Heart left ventricle (tissue), 13 donors: ENCODE measurements around the gene UTS2.

Experiments
- POLR2A ChIP-seq, 2 donors: fragments of 450-650 bp; IDR thresholded peaks; one replicate each; pipeline ENCODE4 v1.6.1; 2017; ENCODE audit warnings: antibody characterized with exemption in 2 of 2, mild to moderate bottlenecking in 2 of 2, moderate library complexity in 2 of 2
- TF ChIP-seq, protein P1 (sequence below), 12 donors: fragments of 200-600 bp; sonication (generic) in 4 of 12; IDR thresholded peaks; one replicate each; pipeline versions ENCODE4 v1.5.0 to v1.8.0; 2018 to 2022; ENCODE audit warnings: antibody characterized with exemption in 12 of 12, mild to moderate bottlenecking in 5 of 12
- donor health status: ischemic (EF 13 %, LVEDD 7.1; RV severe dilation, severe dysfunction).
- donor health status: DM: no; HTN: yes; CAD: no.
- donor health status: DM: no; HTN: no; CAD: no.
- donor health status: ischemic (EF 25% LVEDD 6.9; RV normal size, moderate dysfunction).
- donor health status: ischemic (EF 25% LVEDD 5.7; RV mildly dilated, moderate dysfunction).
- donor health status: ischemic (EF 35%, LVEDD 5.7; RV mildly dilated, moderate dysfunction).
- donor health status: nonischemic (EF 11% LVEDD 7.7; RV severe dilation, severe dysfunction).
- donor health status: DM: yes; HTN: yes; CAD: no.
- donor health status: PGD.
- donor health status: ischemic (EF 29% LVEDD 5.4; RV normal size, mild dysfunction).
- donor health status: nonischemic (EF 23%, LVEDD 6.1; RV moderate dilation, normal function).

DNA sequence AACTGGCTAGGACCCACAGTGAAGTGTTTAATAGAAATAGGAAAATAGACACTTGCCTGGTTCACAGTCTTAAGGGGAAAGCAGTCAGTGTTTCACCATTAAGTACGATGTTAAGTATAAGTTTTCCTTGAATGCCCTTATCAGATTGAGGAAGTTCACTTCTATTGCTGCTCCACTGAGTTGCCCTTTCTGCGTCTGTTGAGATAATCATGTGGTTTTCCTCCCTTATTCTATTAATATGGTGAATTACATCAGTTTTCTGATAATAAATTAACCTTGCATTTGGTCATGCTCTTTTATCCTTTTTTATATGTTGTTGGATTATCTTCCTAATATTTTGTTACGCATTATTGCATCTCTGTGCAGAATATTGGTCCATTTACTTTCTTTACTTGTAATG, 21.4 kb downstream of the UTS2 start:
- TF ChIP-seq, protein P1, sequence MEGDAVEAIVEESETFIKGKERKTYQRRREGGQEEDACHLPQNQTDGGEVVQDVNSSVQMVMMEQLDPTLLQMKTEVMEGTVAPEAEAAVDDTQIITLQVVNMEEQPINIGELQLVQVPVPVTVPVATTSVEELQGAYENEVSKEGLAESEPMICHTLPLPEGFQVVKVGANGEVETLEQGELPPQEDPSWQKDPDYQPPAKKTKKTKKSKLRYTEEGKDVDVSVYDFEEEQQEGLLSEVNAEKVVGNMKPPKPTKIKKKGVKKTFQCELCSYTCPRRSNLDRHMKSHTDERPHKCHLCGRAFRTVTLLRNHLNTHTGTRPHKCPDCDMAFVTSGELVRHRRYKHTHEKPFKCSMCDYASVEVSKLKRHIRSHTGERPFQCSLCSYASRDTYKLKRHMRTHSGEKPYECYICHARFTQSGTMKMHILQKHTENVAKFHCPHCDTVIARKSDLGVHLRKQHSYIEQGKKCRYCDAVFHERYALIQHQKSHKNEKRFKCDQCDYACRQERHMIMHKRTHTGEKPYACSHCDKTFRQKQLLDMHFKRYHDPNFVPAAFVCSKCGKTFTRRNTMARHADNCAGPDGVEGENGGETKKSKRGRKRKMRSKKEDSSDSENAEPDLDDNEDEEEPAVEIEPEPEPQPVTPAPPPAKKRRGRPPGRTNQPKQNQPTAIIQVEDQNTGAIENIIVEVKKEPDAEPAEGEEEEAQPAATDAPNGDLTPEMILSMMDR (IDR thresholded peaks at IDR 0.05), result no peak
- TF ChIP-seq POLR2A (IDR thresholded peaks at IDR 0.05), result no peak
